SK-N-SH (cell line): ENCODE measurements around the gene PDE8A. TPM values are rescaled to one million over a fixed set of nuclear protein-coding genes. Genes with fewer than 3 reads are reported as not detected.

Source experiments
- CTCF ChIA-PET: fragments of 300-600, 350-600 bp; formaldehyde crosslinking; extraction: SDS; loops from one replicate; lab custom pipeline; 2021; lab: Yijun Ruan, JAX
- POLR2A ChIA-PET: fragments of 350-600 bp; sonication (Branson Sonifier 250); formaldehyde crosslinking; extraction: SDS; loops from one replicate; lab custom pipeline; 2020; ENCODE audit warnings: antibody characterized with exemption, inconsistent platforms; lab: Yijun Ruan, JAX
- DNase-seq: peaks from one replicate; pipeline ENCODE4 v3.0.0; 2012
- H2AFZ ChIP-seq: fragments of 200-600 bp; sonication (generic); 2 replicates; pipeline ENCODE4 v1.8.1; 2016; ENCODE audit warnings: antibody characterized with exemption, mild to moderate bottlenecking, low read depth
- H3F3A ChIP-seq: fragments of 200-600 bp; sonication (generic); replicated peaks from 2 replicates; pipeline ENCODE3; 2016; ENCODE audit warnings: antibody characterized with exemption, mild to moderate bottlenecking; ENCODE audit not compliant: insufficient read depth
- H3K27ac ChIP-seq, 2 experiments: fragments of 200-500 bp in 1 of 2; fragments of 200-600 bp in 1 of 2; sonication (Bioruptor generic) in 1 of 2; sonication (generic), shearing (Covaris generic) in 1 of 2; 2 replicates each; pipeline versions ENCODE4 v1.5.1 to v1.6.1; 2014 to 2016; ENCODE audit warnings: low read depth in 2 of 2, inconsistent platforms in 1 of 2, low read length in 1 of 2, mild to moderate bottlenecking in 1 of 2, mixed read lengths in 1 of 2
- H3K27me3 ChIP-seq: fragments of 200-600 bp; sonication (generic), shearing (Covaris generic); 2 replicates; pipeline ENCODE4 v1.6.1; 2016; ENCODE audit warnings: mixed run types; ENCODE audit not compliant: insufficient read depth
- H3K36me3 ChIP-seq, 2 experiments: fragments of 200-500 bp in 1 of 2; fragments of 200-600 bp in 1 of 2; sonication (Bioruptor generic) in 1 of 2; sonication (generic) in 1 of 2; replicated peaks in 1 of 2; 2 replicates each; pipeline versions ENCODE3 to v1.5.1; 2014 to 2016; ENCODE audit warnings: low read length in 1 of 2, mild to moderate bottlenecking in 1 of 2; ENCODE audit not compliant: insufficient read depth in 2 of 2, control insufficient read depth in 1 of 2
- H3K4me1 ChIP-seq, 2 experiments: fragments of 200-500 bp in 1 of 2; fragments of 200-600 bp in 1 of 2; sonication (Bioruptor generic) in 1 of 2; sonication (generic), shearing (Covaris generic) in 1 of 2; 2 replicates each; pipeline versions ENCODE4 v1.5.1 to v1.6.1; 2014 to 2016; ENCODE audit warnings: low read depth in 1 of 2, low read length in 1 of 2, mixed run types in 1 of 2; ENCODE audit not compliant: insufficient read depth in 2 of 2, control insufficient read depth in 1 of 2
- H3K4me2 ChIP-seq: fragments of 200-600 bp; sonication (generic), shearing (Covaris generic); 2 replicates; pipeline ENCODE4 v1.6.1; 2017; ENCODE audit warnings: mixed run types
- H3K4me3 ChIP-seq, 2 experiments: fragments of 200-500 bp in 1 of 2; fragments of 200-600 bp in 1 of 2; sonication (Bioruptor generic) in 1 of 2; sonication (generic), shearing (Covaris generic) in 1 of 2; 2 replicates each; pipeline versions ENCODE4 v1.5.1 to v1.8.1; 2014 to 2016; ENCODE audit warnings: low read depth in 2 of 2, inconsistent platforms in 1 of 2, low read length in 1 of 2, mild to moderate bottlenecking in 1 of 2, mixed read lengths in 1 of 2, moderate library complexity in 1 of 2
- H3K79me2 ChIP-seq: fragments of 200-600 bp; sonication (generic); 2 replicates; pipeline ENCODE4 v1.8.1; 2017; ENCODE audit warnings: mild to moderate bottlenecking; ENCODE audit not compliant: insufficient read depth
- H3K9ac ChIP-seq: fragments of 200-600 bp; sonication (generic); 2 replicates; pipeline ENCODE4 v1.6.1; 2017; ENCODE audit warnings: mixed run types
- H3K9me2 ChIP-seq: fragments of 200-600 bp; sonication (generic); 2 replicates; pipeline ENCODE4 v1.6.1; 2017; ENCODE audit warnings: mixed run types
- H3K9me3 ChIP-seq: fragments of 200-600 bp; sonication (generic); 2 replicates; pipeline ENCODE4 v1.6.1; 2017; ENCODE audit warnings: mixed run types, mild to moderate bottlenecking, moderate library complexity
- H4K20me1 ChIP-seq: fragments of 200-600 bp; sonication (generic); 2 replicates; pipeline ENCODE4 v1.6.1; 2017; ENCODE audit warnings: mild to moderate bottlenecking, mixed run types; ENCODE audit not compliant: insufficient read depth
- CHD2 ChIP-seq: fragments of 150-350 bp; IDR thresholded peaks from 2 replicates; pipeline ENCODE4 v1.6.1; 2018; ENCODE audit warnings: low read length; ENCODE audit not compliant: partially characterized antibody
- EZH2phosphoT487 ChIP-seq: fragments of 200-600 bp; sonication (generic); IDR thresholded peaks from 2 replicates; pipeline ENCODE4 v1.6.1; 2017; ENCODE audit warnings: low read depth, mixed run types, mild to moderate bottlenecking, antibody characterized with exemption, moderate library complexity, borderline replicate concordance
- GATA2 ChIP-seq: sonication (generic); formaldehyde crosslinking; IDR thresholded peaks from 2 replicates; pipeline ENCODE4 v1.5.0; 2020; ENCODE audit warnings: mild to moderate bottlenecking, missing genetic modification reagents
- POLR2AphosphoS5 ChIP-seq: IDR thresholded peaks from 2 replicates; pipeline ENCODE4 v1.6.1; 2012; ENCODE audit warnings: low read depth, low read length
- RCOR1 ChIP-seq: fragments of 150-350 bp; IDR thresholded peaks from 2 replicates; pipeline ENCODE4 v1.6.1; 2017; ENCODE audit warnings: antibody characterized with exemption, low read length
- REST ChIP-seq: IDR thresholded peaks from 2 replicates; pipeline ENCODE4 v1.6.1; 2012; ENCODE audit warnings: mild to moderate bottlenecking, low read depth, low read length, moderate library complexity
- RXRA ChIP-seq: IDR thresholded peaks from 2 replicates; pipeline ENCODE4 v1.4.0; 2012; ENCODE audit warnings: low read depth, mild to moderate bottlenecking, borderline replicate concordance
- SIN3A ChIP-seq: IDR thresholded peaks from 2 replicates; pipeline ENCODE4 v1.6.1; 2012; ENCODE audit warnings: low read depth, mild to moderate bottlenecking, low read length, moderate library complexity, borderline replicate concordance
- USF1 ChIP-seq: IDR thresholded peaks from 2 replicates; pipeline ENCODE4 v1.4.0; 2012; ENCODE audit warnings: low read depth, borderline replicate concordance
- YY1 ChIP-seq: IDR thresholded peaks from 2 replicates; pipeline ENCODE4 v1.4.0; 2012; ENCODE audit warnings: low read depth, mild to moderate bottlenecking
- WGBS: methylation state at CpG from one replicate; pipeline ENCODE4 v1.1.6; 2017; ENCODE audit warnings: low lambda C conversion rate; 5-methylcytosine and 5-hydroxymethylcytosine counted together
- polyA plus RNA-seq, 3 experiments: library from polyadenylated mRNA; depleted of rRNA; stranded (reverse); fragments of >200 nt; gene quantifications; 2 replicates each; pipeline ENCODE4 v1.2.3, GENCODE V29; 2012

The PDE8A gene
- polyA plus RNA-seq, 1 of the 3 experiments (the other 2 are of a cell fraction) = 13.4 TPM

DNA sequence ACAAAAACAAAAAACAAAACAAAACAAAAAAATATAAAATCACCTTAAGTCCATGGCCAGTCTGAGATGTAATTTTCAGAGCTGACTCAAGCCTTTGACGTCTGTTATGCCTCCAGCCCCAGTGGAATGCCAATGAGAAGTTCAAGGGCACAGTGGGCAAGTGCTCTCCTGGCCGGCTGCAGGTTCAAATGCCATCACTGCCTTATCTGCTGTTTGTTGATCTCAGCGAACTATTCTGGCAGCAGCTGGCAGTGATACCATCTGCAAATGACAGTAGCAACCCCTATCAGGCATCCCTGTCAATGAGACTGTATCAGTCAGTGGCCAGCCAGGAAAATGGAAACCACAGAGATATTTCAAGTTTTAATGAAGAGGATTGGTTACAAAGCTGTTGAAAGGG is 10.8 kb upstream of the PDE8A start:
- CTCF ChIA-PET = interaction anchor here (0.6 to 4.0 kb wide), 3 partner anchors 15 to 73 kb away, joined by 3 to 14 read pairs (median 5); no protein-coding TSS in a partner anchor
- no peaks in the 10 kb centered on the region for H3K36me3 ChIP-seq

DNA sequence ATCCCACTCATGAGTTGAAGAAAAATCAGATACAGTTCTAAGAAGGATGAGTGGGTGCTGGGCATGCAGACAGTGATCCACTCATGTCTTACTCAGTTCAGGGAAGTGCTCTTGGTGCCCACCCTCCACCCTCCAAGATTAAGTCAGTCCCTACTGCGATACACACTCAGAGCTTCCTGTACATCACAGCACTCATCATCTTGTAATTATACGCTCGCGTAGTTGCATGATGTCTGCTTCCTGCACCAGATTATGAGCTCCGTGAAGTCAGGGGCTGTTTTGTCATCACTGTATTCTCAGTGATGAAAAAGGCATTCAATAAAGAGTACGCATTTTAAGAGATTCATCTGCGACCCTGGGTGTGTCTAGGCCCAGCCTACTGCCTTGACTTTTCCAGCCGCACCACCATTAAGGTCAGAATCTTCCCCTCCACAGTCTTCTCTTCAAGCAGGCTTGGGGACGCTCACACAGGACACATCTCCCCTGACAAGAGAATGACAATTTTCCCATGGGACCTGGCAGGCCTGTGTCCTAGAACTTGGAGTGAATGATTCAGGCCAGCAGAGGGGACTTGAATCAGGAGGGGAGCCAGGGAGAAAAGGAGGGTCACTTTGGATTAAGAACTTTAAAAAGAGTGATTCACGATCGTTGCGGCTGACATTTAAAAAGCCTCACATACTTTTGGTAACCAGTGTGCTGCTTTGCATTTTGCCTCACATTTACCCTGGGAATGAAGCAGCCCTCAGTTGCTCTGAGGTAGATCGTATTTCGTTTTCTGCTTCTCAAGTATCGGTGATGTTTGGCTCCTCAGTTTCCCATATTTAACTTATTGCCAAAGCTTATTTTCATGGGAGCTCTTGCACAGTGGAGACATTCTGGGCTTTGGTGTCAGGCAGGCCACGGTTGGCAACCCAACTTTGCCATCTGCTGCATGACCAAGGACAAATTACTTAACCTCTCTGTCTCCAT is 7.9 kb upstream of the PDE8A start:
- no peaks in the 10 kb centered on the region; a peak in 2 of 4 replicates for H3K4me1 ChIP-seq
- H3F3A ChIP-seq = no peaks in the 10 kb centered on the region
- H2AFZ ChIP-seq = no peak overlapping the region
- 79% methylated on average over 16 of the region's 16 CpGs for WGBS
- H4K20me1 ChIP-seq = no peaks in the 10 kb centered on the region
- H3K27me3 ChIP-seq = no peaks in the 10 kb centered on the region
- no peak overlapping the region for H3K4me3 ChIP-seq
- DNase-seq = no peak
- H3K79me2 ChIP-seq = no peaks in the 10 kb centered on the region
- TF ChIP-seq RXRA (no peak), REST (no peak), RCOR1 (no peak), POLR2AphosphoS5 (no peak), EZH2phosphoT487 (no peak), YY1 (no peak), SIN3A (no peak), USF1 (no peak)
- H3K36me3 ChIP-seq = no peaks in the 10 kb centered on the region
- ChIA-PET POLR2A (no interaction called here), CTCF (interaction anchor here (0.6 to 4.0 kb wide), 2 partner anchors 18 to 410 kb away, joined by 3 to 14 read pairs; no protein-coding TSS in a partner anchor)
- no peak overlapping the region for H3K4me2 ChIP-seq
- H3K9ac ChIP-seq = no peak overlapping the region
- no peaks in the 10 kb centered on the region for H3K9me3 ChIP-seq
- no peak overlapping the region for H3K27ac ChIP-seq
- no peaks in the 10 kb centered on the region for H3K9me2 ChIP-seq

More for the DNA sequence above, 10.8 kb upstream of the PDE8A start:
- POLR2A ChIA-PET = no interaction called here
- H3K27ac ChIP-seq = no peak overlapping the region
- H3K79me2 ChIP-seq = no peaks in the 10 kb centered on the region
- TF ChIP-seq RCOR1 = peak; percentile 80; the same call in 1 of the 2 replicates
- no peak for TF ChIP-seq GATA2 (CRISPR knock-in tag)
- TF ChIP-seq CHD2 = no peak
- no peaks in the 10 kb centered on the region for H4K20me1 ChIP-seq
- no peak overlapping the region for H3K4me2 ChIP-seq
- no peaks in the 10 kb centered on the region for H3F3A ChIP-seq
- no peak overlapping the region for H3K9ac ChIP-seq
- H3K4me3 ChIP-seq = no peak overlapping the region
- WGBS = 31% methylated on average over 2 of the region's 3 CpGs
- DNase-seq = no peak
- no peaks in the 10 kb centered on the region for H3K27me3 ChIP-seq
- H3K4me1 ChIP-seq = no peaks in the 10 kb centered on the region; a peak in 2 of 4 replicates
- H3K9me3 ChIP-seq = no peaks in the 10 kb centered on the region
- no peak overlapping the region for H2AFZ ChIP-seq
- no peaks in the 10 kb centered on the region for H3K9me2 ChIP-seq
